Right atrium auricular region (tissue), 2 donors: ENCODE results near the gene GPI. TPM values are rescaled to one million over a fixed set of nuclear protein-coding genes. Genes with fewer than 3 reads are reported as not detected.

Source experiments
- DNase-seq: peaks from one replicate; pipeline ENCODE4 v3.0.0-alpha.2; 2019; ENCODE audit warnings: low spot score
- H3K27ac ChIP-seq, 2 donors: fragments of 200-600 bp; sonication (generic); 1 replicate in 1 of 2; 2 replicates in 1 of 2; pipeline ENCODE4 v1.5.1; 2016 to 2019
- H3K27me3 ChIP-seq, 2 donors: fragments of 200-600 bp; sonication (generic); one replicate each; pipeline versions ENCODE4 v1.5.1 to v1.6.0; 2017 to 2019
- H3K36me3 ChIP-seq: fragments of 200-600 bp; sonication (generic); one replicate; pipeline ENCODE4 v1.5.1; 2016
- H3K4me1 ChIP-seq, 2 donors: fragments of 200-600 bp; sonication (generic); one replicate each; pipeline versions ENCODE4 v1.5.1 to v1.6.0; 2017 to 2019
- H3K4me3 ChIP-seq, 2 donors: fragments of 200-600 bp; sonication (generic); 1 replicate in 1 of 2; 2 replicates in 1 of 2; pipeline ENCODE4 v1.5.1; 2017 to 2019; ENCODE audit warnings: mild to moderate bottlenecking in 1 of 2, moderate library complexity in 1 of 2
- H3K9me3 ChIP-seq, 2 donors: fragments of 200-600 bp; sonication (generic); one replicate each; pipeline ENCODE4 v1.5.1; 2019
- total RNA-seq, 2 donors: library from RNA; depleted of rRNA; stranded (reverse); fragments of >200 nt; gene quantifications; one replicate each; pipeline ENCODE4 v1.1.0, GENCODE V29; 2016
- TF ChIP-seq, protein P1 (sequence below), 2 donors: fragments of 200-600 bp; sonication (generic); IDR thresholded peaks; one replicate each; pipeline ENCODE4 v1.5.1; 2019; ENCODE audit warnings: antibody characterized with exemption in 2 of 2

Gene GPI
- 100 to 1,000 TPM; 340 to 413 TPM for total RNA-seq

- Histone ChIP-seq H3K27me3 (no peaks in the 10 kb centered on the region), H3K27ac (peak within 1 kb of the TSS; percentile 83 to 84), H3K4me3 (peak within 1 kb of the TSS; percentile 75 to 89), H3K9me3 (no peaks in the 10 kb centered on the region), H3K36me3 (peaks cover 37% of the 10 kb centered on the region), H3K4me1 (peaks cover 0 to 42% of the 10 kb centered on the region in 2 donors)
- TF ChIP-seq, protein P1, sequence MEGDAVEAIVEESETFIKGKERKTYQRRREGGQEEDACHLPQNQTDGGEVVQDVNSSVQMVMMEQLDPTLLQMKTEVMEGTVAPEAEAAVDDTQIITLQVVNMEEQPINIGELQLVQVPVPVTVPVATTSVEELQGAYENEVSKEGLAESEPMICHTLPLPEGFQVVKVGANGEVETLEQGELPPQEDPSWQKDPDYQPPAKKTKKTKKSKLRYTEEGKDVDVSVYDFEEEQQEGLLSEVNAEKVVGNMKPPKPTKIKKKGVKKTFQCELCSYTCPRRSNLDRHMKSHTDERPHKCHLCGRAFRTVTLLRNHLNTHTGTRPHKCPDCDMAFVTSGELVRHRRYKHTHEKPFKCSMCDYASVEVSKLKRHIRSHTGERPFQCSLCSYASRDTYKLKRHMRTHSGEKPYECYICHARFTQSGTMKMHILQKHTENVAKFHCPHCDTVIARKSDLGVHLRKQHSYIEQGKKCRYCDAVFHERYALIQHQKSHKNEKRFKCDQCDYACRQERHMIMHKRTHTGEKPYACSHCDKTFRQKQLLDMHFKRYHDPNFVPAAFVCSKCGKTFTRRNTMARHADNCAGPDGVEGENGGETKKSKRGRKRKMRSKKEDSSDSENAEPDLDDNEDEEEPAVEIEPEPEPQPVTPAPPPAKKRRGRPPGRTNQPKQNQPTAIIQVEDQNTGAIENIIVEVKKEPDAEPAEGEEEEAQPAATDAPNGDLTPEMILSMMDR (IDR thresholded peaks at IDR 0.05) = no peak
- DNase-seq = no peak
Observed at GRCh38 chr19:34364830-34365462, at the start of gene GPI. GPI (plus strand) TSS chr19:34365196; CDS start chr19:34365267, 71 bp downstream.

DNA sequence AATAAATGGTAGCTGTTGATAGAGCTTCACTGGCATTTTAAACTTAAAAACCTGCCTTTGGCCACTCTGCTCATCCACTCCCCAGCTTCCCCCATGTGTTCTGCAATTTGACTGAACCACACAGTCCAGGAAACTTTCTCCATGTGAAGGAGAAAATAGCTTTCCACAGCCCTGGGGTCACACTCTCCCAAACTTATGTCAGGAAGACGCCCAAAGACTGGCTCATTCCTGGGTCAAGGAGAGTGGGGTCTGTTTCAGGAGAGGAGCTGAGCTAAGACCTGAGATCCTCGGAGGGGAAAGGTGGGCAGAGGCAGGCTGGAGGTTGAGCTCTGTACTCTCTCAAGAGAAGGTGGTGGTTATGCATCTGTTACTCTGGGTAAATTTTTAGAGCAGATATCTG is 48.7 kb upstream of the GPI start:
- H3K4me1 ChIP-seq = peaks cover 0 to 65% of the 10 kb centered on the region in 2 donors
- H3K4me3 ChIP-seq = no peak overlapping the region
- TF ChIP-seq, protein P1 (IDR thresholded peaks at IDR 0.05) = no peak
- no peak for DNase-seq
- no peak overlapping the region for H3K27ac ChIP-seq
- H3K36me3 ChIP-seq = no peaks in the 10 kb centered on the region
- H3K27me3 ChIP-seq = no peaks in the 10 kb centered on the region
- no peaks in the 10 kb centered on the region for H3K9me3 ChIP-seq

- TF ChIP-seq, protein P1 (IDR thresholded peaks at IDR 0.05) = no peak
- H3K4me1 ChIP-seq = peaks cover 0 to 65% of the 10 kb centered on the region in 2 donors
- no peak for DNase-seq
- H3K36me3 ChIP-seq = no peaks in the 10 kb centered on the region
- no peaks in the 10 kb centered on the region for H3K9me3 ChIP-seq
- no peak overlapping the region for H3K4me3 ChIP-seq
- peak overlapping the region; percentile 38 to 57 for H3K27ac ChIP-seq
- no peaks in the 10 kb centered on the region for H3K27me3 ChIP-seq
Observed at GRCh38 chr19:34316741-34317301, 48.2 kb upstream of the GPI start.

- Histone ChIP-seq H3K27ac (peak overlapping the region; percentile 57), H3K4me1 (peaks cover 0 to 65% of the 10 kb centered on the region in 2 donors), H3K27me3 (no peaks in the 10 kb centered on the region), H3K9me3 (no peaks in the 10 kb centered on the region), H3K4me3 (no peak overlapping the region), H3K36me3 (no peaks in the 10 kb centered on the region)
- DNase-seq = no peak
- TF ChIP-seq, protein P1 (IDR thresholded peaks at IDR 0.05) = no peak
Observed at GRCh38 chr19:34317311-34317927, 47.6 kb upstream of the GPI start.

DNA sequence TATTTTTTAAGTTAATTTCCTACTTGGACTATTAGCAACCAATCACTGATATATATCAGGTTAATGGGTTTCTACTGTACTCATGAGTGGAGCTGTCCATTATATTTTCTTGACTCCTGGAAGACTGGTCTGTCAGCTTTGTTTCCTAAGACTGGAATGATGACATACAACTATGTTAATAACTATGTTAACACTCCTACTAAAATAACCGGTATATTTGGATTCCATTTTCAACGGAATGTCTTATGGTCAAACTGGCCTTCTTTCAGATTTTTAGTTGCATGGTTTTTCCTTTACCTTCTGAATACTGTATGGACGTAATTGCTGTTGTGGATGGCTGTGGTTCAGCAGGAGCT is 45.8 kb upstream of the GPI start:
- peak overlapping the region in 1 of 2 donors; percentile 50 for H3K27ac ChIP-seq
- peaks cover 9% of the 10 kb centered on the region for H3K36me3 ChIP-seq
- H3K4me1 ChIP-seq = peaks cover 0 to 53% of the 10 kb centered on the region in 2 donors
- DNase-seq = no peak
- no peak overlapping the region for H3K4me3 ChIP-seq
- TF ChIP-seq, protein P1 (IDR thresholded peaks at IDR 0.05) = no peak
- H3K9me3 ChIP-seq = no peaks in the 10 kb centered on the region
- no peaks in the 10 kb centered on the region for H3K27me3 ChIP-seq
